Right lobe of liver (tissue), 6 donors: Measurements from ENCODE around the gene SCRN2. TPM values are rescaled to one million over a fixed set of nuclear protein-coding genes. Genes with fewer than 3 reads are reported as not detected.
A peak's percentile ranks its signal among the peaks of the same experiment; 100 is the strongest.

Experiments
- ATAC-seq, 4 donors: fragments of 200-7000 bp; cut with Tn5 transposase; one replicate each; pipeline ENCODE4 v1.9.1; 2020; ENCODE audit warnings: mild to moderate bottlenecking in 4 of 4, moderate library complexity in 4 of 4
- DNase-seq, 3 donors: peaks; one replicate each; pipeline ENCODE4 v3.0.0-alpha.2; 2020
- H3K27ac ChIP-seq, 3 donors: fragments of 200-600 bp; one replicate each; pipeline ENCODE4 v1.8.0; 2022
- H3K27me3 ChIP-seq, 2 donors: fragments of 200-600 bp; one replicate each; pipeline ENCODE4 v1.8.0; 2022
- H3K36me3 ChIP-seq, 4 donors: fragments of 200-600 bp; sonication (generic) in 1 of 4; one replicate each; pipeline versions ENCODE4 v1.5.1 to v1.8.0; 2017 to 2022; ENCODE audit warnings: control low read depth in 1 of 4
- H3K4me1 ChIP-seq, 4 donors: fragments of 200-600 bp; sonication (generic) in 1 of 4; one replicate each; pipeline versions ENCODE4 v1.5.1 to v1.8.0; 2017 to 2022; ENCODE audit warnings: control low read depth in 1 of 4
- H3K4me3 ChIP-seq, 3 donors: fragments of 200-600 bp; one replicate each; pipeline ENCODE4 v1.8.0; 2022
- H3K9me3 ChIP-seq, 4 donors: fragments of 200-600 bp; sonication (generic) in 1 of 4; one replicate each; pipeline versions ENCODE4 v1.5.1 to v1.8.0; 2017 to 2022; ENCODE audit warnings: control low read depth in 1 of 4
- CTCF ChIP-seq, 4 donors: fragments of 200-600 bp in 3 of 4; fragments of 450-650 bp in 1 of 4; IDR thresholded peaks; one replicate each; pipeline versions ENCODE4 v1.5.1 to v1.8.0; 2016 to 2022; ENCODE audit warnings: antibody characterized with exemption in 4 of 4, mild to moderate bottlenecking in 2 of 4
- POLR2A ChIP-seq: fragments of 450-650 bp; IDR thresholded peaks from one replicate; pipeline ENCODE4 v1.6.1; 2017; ENCODE audit warnings: antibody characterized with exemption, mild to moderate bottlenecking
- WGBS: methylation state at CpG from one replicate; pipeline ENCODE4 v1.1.6; 2018; ENCODE audit warnings: low coverage, low lambda C conversion rate; ENCODE audit not compliant: insufficient coverage; ENCODE audit errors: missing lambda C conversion rate; 5-methylcytosine and 5-hydroxymethylcytosine counted together
- intact Hi-C, 2 donors: fragments of 100-400 bp; cut with DNase I; formaldehyde crosslinking; loops; one replicate each; pipeline versions ENCODE4 v1.11.2 to v1.14.1; 2022
- total RNA-seq, 6 experiments: library from RNA; depleted of rRNA in 2 of 6; stranded (reverse); fragments of >200 nt in 2 of 6; fragmentation: NEBNext Ultra II Directional in 3 of 6; extraction: Animal tissue kit (Norgen Biotek cat#: 25700) in 3 of 6; gene quantifications; one replicate each; pipeline versions ENCODE4 v1.1.0 to v1.2.4, GENCODE V29; 2016 to 2023
- donor health status: DM: no; HTN: yes; CAD: no.
- donor health status: DM: no; HTN: no; CAD: no.
- donor health status: DM: no; HTN: no; CAD: no.
- donor health status: DM: no; HTN: yes; CAD: no.
- donor health status: DM: no; HTN: yes; CAD: no.

Gene SCRN2
- total RNA-seq, 6 experiments from 2014 or later, result 18.1 to 25.7 (median 19.6) TPM

- no peaks in the 10 kb centered on the region for H3K36me3 ChIP-seq
- 22% methylated on average over 32 of the region's 32 CpGs for WGBS
- peak in 1 of 3 donors; percentile 26 for DNase-seq
- H3K9me3 ChIP-seq, result no peaks in the 10 kb centered on the region
- no peak overlapping the region for H3K4me3 ChIP-seq
- no peak for TF ChIP-seq POLR2A
- TF ChIP-seq CTCF (IDR thresholded peaks at IDR 0.05), result no peak
- H3K4me1 ChIP-seq, result peaks cover 0 to 8% (median 0%) of the 10 kb centered on the region in 4 donors
- no peak overlapping the region for H3K27ac ChIP-seq
- peaks cover 5 to 13% of the 10 kb centered on the region in 2 donors for H3K27me3 ChIP-seq
- no peak for ATAC-seq
- intact Hi-C loops, result no loop called here
These were observed 11.3 kb upstream of the SCRN2 start for GRCh38 chr17:47852113-47852949.

- no peaks in the 10 kb centered on the region for H3K9me3 ChIP-seq
- intact Hi-C loops, result no loop called here
- WGBS, result 25% methylated on average over 11 of the region's 11 CpGs
- no peak for ATAC-seq
- peaks cover 0 to 8% (median 0%) of the 10 kb centered on the region in 4 donors for H3K4me1 ChIP-seq
- H3K27me3 ChIP-seq, result peaks cover 5 to 19% of the 10 kb centered on the region in 2 donors
- H3K27ac ChIP-seq, result no peak overlapping the region
- H3K4me3 ChIP-seq, result no peak overlapping the region
- no peak for TF ChIP-seq CTCF (IDR thresholded peaks at IDR 0.05)
- no peak for TF ChIP-seq POLR2A
- H3K36me3 ChIP-seq, result no peaks in the 10 kb centered on the region
- peak in 1 of 3 donors; percentile 32 for DNase-seq
These were observed 10.7 kb upstream of the SCRN2 start for GRCh38 chr17:47851764-47852112.

- Histone ChIP-seq H3K27ac (no peak within 1 kb of the TSS), H3K27me3 (peaks cover 5 to 23% of the 10 kb centered on the region in 2 donors), H3K4me1 (peaks cover 0 to 8% (median 0%) of the 10 kb centered on the region in 4 donors), H3K9me3 (no peaks in the 10 kb centered on the region), H3K36me3 (no peaks in the 10 kb centered on the region), H3K4me3 (peak within 1 kb of the TSS in 1 of 3 donors; percentile 31)
- TF ChIP-seq POLR2A (no peak), CTCF (IDR thresholded peaks at IDR 0.05) (peak in 3 of 4 donors; percentile 14 to 37 (median 35))
- DNase-seq (peak; percentile 72 to 84 (median 76)), ATAC-seq (peak; percentile 91 to 97 (median 94))
- 3% methylated on average over 20 of the region's 71 CpGs for WGBS
- intact Hi-C loops, result no loop called here
These were observed 9.9 kb upstream of the SCRN2 start, which contains the start of gene SP6 for GRCh38 chr17:47850692-47851573. SP6 (minus strand) TSS chr17:47851163; CDS start chr17:47848429, 2,734 bp downstream.

- H3K27ac ChIP-seq, result no peak overlapping the region
- intact Hi-C loops, result no loop called here
- peak in 2 of 4 donors; percentile 4 for ATAC-seq
- no peaks in the 10 kb centered on the region for H3K9me3 ChIP-seq
- peaks cover 0 to 8% (median 0%) of the 10 kb centered on the region in 4 donors for H3K4me1 ChIP-seq
- H3K4me3 ChIP-seq, result peak overlapping the region in 1 of 3 donors; percentile 31
- no peak for DNase-seq
- H3K27me3 ChIP-seq, result peaks cover 5 to 23% of the 10 kb centered on the region in 2 donors
- WGBS, result no CpG with 5 or more reads among the region's 9 CpGs
- no peaks in the 10 kb centered on the region for H3K36me3 ChIP-seq
- TF ChIP-seq CTCF (IDR thresholded peaks at IDR 0.05), result no peak
- TF ChIP-seq POLR2A, result no peak
These were observed 9.3 kb upstream of the SCRN2 start for GRCh38 chr17:47850373-47850691.
